Stimulated activated CD4-positive, alpha-beta T cell treated with anti-CD3 and anti-CD28 coated beads, Interleukin-15, amount 100 ng/mL, for 48 hours (primary cell): Measurements from ENCODE around the gene REV3L.
"Not testable (repeated sequence)": the region's sequence is repeated elsewhere in the genome, so short reads cannot be mapped to it uniquely, and the experiment has no call there.

Source experiments
- DNase-seq, 2 donors: peaks; one replicate each; pipeline ENCODE4 v3.0.0-alpha.2; 2020; ENCODE audit warnings: low read depth in 2 of 2

The REV3L gene

GRCh38 chr6:111482959-111483735 is at the start of gene REV3L:
Gene REV3L (minus strand): TSS chr6:111483218. CDS start chr6:111482888, 330 bp downstream.
- peak; percentile 85 to 86 for DNase-seq

DNA sequence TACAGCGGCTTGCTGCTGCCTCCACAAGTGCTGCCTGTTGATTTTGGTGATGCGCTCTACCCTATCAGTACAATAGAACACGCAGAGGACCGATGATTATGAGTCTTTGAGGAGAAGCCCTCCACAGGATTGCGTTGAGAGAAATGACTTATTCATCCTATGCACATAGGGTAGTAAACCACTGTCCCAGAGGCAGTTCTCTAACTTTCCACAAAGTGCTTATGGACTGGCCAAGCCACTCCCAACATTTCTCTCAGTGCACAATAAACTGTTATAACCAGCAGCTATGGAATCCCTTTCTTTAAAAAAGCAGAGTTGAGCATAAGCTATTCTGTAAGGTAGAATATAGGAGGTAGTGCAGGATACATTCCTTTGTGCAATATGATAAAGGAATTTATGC is 48.2 kb upstream of the REV3L start:
- no peak for DNase-seq

DNA sequence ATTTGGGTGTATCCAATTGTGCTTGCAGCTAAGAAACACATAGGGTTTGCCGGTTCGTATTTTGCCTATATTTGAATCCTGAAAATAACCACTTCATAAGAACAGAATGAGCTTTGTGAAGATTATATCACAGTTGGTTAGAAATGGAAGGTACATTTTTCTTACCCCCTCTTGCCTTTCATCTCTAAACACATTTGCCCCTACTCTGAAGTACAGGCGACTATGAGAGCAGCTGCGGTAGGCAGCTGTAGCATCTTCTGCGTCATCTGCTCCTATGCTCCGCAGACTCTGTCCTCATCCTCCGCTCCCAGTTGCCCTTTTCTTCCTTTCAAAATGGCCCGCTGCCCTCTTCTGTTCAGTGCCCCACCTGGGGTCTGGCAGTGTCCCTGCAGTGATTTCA is 47.6 kb upstream of the REV3L start:
- no peak for DNase-seq

DNA sequence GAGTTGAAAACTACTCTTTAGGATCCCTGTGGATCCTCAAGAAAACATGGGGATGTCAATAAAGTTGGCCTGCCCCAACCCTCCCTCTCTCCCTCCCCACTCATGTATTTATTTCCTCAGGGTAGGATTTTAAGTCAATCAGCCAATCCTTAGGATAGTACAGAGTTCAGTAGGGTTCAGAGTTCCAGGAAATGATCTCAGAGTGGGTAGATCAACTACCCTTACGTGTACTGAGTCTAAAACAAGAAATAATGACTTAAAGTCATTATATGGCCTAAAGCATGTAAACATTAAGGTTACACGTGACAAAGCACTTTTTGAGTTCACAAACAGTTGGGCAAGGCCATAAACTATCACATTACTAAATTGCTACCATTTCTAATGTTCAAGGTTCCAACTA is 47.2 kb upstream of the REV3L start:
- no peak for DNase-seq

DNA sequence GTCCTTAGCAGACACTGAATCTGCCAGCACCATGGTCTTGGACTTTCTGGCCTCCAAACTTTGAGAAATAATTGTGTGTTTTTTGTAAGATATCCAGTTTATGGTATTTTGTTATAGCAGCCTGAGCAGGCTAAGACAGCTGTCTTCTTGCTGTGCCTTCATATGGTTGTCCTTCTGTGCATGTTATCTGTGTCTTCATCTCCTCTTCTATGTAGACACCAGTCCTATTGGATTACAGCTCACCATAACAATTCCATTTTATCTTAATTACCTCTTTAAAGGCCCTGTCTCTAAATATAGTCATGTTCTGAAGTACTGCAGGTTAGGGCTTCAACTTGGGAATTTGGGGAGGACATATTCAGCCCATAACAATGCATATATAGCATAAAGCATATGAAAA is 44.3 kb upstream of the REV3L start:
- DNase-seq, result no peak

DNA sequence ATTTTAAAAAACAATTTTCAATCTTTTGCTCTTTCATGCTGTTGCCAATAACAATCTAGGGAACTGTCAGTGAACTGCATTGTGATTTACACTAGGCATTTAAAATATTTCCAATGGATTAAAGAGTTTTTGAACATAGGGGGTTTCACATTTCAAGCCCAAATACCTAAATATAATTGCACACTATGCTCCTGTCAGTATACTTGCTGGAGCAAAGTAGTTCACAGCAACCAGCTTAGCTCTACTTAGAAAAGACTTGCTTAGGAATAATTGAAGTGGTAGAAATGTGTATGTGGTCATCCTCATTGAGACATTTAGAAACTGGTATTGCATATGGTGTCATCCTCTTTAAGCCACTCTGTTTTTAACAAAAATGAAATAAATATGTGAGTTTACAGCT is 41.7 kb upstream of the REV3L start:
- no peak for DNase-seq

DNA sequence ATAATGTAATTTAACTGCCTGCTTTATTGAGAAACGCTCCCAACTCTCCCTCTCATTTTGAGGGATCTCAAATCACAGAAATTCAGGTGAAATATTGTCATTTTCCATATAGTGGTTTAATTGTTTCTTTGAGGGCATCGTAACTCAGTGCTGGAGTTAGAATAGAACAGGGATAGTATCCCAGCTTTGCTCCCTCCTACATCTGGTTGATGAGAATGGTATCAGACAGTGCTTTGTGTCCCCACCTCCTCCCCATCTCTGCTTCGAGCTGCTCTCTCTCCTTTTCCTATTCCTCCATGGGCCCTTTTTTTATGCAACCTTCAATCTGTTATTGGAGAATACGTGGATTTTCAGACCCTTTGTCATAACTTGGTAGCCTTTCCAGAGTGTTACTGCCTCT is 41.2 kb upstream of the REV3L start:
- DNase-seq, result no peak

- DNase-seq, result no peak
Observed at GRCh38 chr6:111523484-111524167, 40.6 kb upstream of the REV3L start.

- no peak for DNase-seq
Observed at GRCh38 chr6:111522393-111523020, 39.5 kb upstream of the REV3L start.

DNA sequence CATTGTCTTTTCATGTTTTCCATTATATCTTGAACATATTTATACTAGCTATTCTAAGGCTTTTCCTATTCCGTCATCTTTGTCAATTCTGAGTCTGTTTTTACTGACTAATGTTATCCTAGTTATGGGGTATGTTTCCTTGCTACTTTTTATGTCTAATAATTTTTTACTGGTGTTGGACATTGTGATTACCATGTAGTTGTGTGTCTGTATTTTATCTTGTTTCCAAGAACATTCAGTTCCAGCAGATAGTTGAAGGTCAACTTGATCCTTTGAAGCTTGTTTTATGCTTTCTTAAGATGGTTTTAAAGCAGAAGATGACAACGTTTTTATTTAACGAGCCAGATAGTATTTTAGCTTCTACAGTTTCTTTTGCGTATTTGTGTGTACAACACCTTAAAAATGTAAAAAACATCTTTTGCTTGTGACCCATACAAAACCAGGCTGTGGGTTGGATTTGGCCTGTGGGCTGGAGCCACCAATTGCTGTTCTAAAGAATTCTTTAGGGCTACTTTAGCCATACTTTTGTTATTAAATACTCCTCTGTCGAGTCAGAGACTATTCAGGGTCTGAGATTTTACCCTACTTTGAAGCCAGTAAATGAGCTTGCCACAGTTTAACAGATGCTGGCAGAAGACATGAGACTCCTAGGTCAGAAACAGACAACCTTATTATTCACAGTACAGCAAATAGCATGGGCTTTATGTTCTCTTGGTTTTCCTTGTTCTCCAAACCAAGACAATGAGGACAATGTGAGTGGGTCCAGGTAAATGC is 38.7 kb upstream of the REV3L start:
- no peak for DNase-seq

DNA sequence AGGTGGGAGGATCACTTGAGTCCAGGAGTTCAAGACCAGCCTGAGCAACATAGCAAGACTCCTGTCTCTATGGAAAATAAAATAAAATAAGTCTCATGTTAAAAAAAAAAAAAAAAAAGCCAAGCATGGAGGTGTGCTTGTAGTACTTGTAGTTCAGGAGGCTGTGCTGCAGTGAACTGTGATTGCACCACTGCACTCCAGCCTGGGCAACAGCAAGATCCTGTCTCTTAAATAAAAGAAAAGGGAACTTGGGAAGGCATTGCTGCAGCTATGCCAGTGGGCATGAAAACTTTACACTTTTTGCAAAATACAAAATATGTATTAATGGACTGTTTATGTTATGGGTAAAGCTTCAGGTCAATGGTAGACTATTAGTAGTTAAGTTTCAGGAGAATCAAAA is 37.5 kb upstream of the REV3L start:
- no peak for DNase-seq

GRCh38 chr6:111517965-111518364 is 34.9 kb upstream of the REV3L start:
- no peak for DNase-seq

- DNase-seq, result no peak
Observed at GRCh38 chr6:111515259-111515658, 32.2 kb upstream of the REV3L start.

DNA sequence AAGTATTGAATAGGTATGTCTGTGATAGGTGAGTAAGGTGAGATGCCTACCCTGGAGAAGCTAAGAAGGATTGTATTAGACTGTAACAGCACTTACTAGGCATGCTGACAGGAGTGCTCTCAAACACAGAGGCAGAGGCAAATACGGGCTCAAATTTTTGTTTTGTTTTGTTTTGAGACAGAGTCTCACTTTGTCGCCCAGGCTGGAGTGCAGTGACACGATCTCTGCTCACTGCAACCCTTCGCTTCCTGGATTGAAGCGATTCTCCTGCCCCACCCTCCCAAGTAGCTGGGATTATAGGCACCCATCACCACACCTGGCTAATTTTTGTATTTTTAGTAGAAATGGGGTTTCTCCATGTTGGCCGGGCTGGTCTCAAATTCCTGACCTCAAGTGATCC is 31.5 kb upstream of the REV3L start:
- not testable (repeated sequence) for DNase-seq

- DNase-seq, result not testable (repeated sequence)
Observed at GRCh38 chr6:111507219-111507618, 24.2 kb upstream of the REV3L start.

- DNase-seq, result not testable (repeated sequence)
Observed at GRCh38 chr6:111505498-111505897, 22.5 kb upstream of the REV3L start.

DNA sequence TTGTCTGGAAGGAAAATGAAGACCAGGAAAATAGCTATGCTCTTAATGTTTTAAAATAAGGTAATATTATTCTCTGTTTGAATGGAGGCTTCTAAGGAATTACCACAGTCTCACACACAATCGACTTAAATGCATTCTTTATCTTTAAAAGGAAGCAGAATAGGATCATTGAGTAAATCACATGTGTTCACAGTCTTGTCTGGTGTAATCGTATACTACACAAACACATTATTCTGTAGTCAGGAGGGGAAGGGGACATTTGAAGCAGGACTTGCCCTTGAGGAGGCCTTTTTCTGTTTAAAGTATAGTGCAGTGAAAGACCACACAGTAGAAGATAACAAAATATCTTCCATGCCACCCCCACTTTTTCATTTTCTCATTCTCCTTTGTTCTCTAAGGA is 20.6 kb upstream of the REV3L start:
- DNase-seq, result no peak

DNA sequence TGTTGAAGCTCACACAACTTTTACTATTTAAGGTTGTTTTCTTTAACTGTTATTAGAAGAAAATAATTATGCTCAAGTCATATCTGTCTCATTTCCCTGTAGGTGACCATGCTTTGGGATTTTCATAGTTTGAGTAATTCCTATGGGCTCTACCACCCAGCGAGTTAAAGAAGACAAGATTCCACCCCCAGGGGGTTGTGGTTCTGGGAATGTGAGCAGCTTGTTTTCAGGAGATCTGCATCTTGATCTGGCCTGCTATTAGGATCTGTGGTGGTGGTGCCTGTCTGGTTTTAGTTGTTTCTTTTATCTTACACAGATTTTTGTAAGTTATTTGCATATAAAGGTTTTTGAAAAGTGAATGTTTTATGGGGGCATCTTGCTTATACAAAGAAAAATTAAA is 20.2 kb upstream of the REV3L start:
- no peak for DNase-seq

DNA sequence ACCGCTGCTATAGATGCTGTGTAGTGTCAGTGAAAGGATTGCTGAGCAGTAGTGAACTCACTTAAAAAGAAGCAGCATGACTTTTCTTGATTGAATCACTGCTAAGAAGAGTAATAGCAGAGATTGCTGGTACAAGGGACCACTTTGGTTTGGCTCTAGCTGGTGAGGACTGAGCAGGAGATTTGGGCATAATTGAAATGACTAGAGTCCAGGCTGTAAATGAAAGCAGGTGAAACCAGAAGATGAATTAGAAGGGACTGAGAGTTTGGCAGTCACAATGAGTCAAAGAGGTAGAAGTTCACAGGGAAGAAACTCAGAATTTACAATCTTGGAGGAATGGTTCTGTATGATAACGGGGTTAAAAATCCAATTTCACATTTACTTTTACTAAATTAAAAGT is 19.1 kb upstream of the REV3L start:
- no peak for DNase-seq

DNA sequence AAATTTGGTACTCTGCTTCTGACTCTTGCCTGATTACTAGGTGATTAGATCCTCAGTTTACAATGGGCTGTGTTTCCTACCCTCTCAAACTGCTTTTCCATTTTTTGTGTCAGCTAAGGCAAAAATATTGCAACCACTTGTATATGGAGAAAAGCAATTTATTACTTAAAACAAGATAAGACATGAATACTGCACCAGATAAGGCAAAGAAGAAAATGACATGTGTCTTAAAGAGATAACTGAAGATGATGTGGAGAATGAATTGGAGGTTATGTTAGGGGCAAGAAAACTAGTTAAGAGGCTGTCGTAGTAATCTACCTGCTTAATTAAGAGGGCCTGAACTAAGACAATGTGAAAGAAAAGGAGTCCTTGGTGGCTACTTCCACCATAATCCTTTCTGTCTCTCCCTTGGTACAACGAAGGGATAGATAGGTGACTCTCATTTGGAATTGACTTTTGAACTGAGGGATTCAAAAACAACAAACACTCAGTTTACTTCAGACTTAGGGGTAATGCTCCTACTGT is 16.3 kb upstream of the REV3L start:
- DNase-seq, result no peak

- no peak for DNase-seq
Observed at GRCh38 chr6:111494951-111495635, 12.1 kb upstream of the REV3L start.
